Prostate gland (tissue), 2 donors: ENCODE results near the gene ZMYND8.

ENCODE experiments used
- POLR2A ChIP-seq: fragments of 450-650 bp; IDR thresholded peaks from one replicate; pipeline ENCODE4 v1.6.1; 2016; ENCODE audit warnings: antibody characterized with exemption, mild to moderate bottlenecking
- TF ChIP-seq, protein P1 (sequence below), 4 experiments: fragments of 200-600 bp in 2 of 4; fragments of 450-650 bp in 2 of 4; sonication (generic) in 2 of 4; IDR thresholded peaks; 1 replicate in 3 of 4; 2 replicates in 1 of 4; pipeline ENCODE4 v1.5.1; 2016 to 2019; ENCODE audit warnings: antibody characterized with exemption in 4 of 4, mild to moderate bottlenecking in 2 of 4, moderate library complexity in 2 of 4

DNA sequence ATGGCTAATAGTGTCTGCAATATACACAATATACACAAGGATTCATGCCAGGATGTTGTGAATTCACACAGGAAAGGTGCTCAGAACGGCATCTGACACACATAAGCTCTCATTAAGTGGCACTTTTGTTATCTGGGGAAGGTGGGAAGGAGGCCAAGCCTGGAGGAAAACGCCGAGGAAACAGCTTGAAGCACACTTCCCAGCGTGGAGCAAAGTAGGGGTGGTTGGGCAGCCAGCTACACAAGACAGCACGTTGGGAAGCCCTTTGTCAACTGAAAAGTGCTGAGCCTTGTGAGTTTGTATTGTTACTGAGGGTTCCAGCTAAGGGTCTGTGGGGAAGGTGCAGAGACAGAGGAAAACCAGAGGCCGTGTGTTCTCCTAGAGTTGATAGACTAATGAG, 181.0 kb downstream of the ZMYND8 start:
- TF ChIP-seq, protein P1, sequence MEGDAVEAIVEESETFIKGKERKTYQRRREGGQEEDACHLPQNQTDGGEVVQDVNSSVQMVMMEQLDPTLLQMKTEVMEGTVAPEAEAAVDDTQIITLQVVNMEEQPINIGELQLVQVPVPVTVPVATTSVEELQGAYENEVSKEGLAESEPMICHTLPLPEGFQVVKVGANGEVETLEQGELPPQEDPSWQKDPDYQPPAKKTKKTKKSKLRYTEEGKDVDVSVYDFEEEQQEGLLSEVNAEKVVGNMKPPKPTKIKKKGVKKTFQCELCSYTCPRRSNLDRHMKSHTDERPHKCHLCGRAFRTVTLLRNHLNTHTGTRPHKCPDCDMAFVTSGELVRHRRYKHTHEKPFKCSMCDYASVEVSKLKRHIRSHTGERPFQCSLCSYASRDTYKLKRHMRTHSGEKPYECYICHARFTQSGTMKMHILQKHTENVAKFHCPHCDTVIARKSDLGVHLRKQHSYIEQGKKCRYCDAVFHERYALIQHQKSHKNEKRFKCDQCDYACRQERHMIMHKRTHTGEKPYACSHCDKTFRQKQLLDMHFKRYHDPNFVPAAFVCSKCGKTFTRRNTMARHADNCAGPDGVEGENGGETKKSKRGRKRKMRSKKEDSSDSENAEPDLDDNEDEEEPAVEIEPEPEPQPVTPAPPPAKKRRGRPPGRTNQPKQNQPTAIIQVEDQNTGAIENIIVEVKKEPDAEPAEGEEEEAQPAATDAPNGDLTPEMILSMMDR (IDR thresholded peaks at IDR 0.05), result no peak
- no peak for TF ChIP-seq POLR2A
